ENCODE measurements around the gene INSYN2B. TPM values are rescaled to one million over a fixed set of nuclear protein-coding genes. Genes with fewer than 3 reads are reported as not detected.

The INSYN2B gene
- total and polyA plus RNA-seq, 2 of the 8 experiments (the other 6 are each of a cell fraction or from before 2014, with no cell fraction given): not detected

GRCh38 chr5:169895926-169896325 is 84.4 kb downstream of the INSYN2B start:
- ChIA-PET CTCF (ENCODE audit: partially characterized antibody) (interaction anchor here (0.7 to 1.4 kb wide), 2 partner anchors 9 to 152 kb away, joined by 3 to 5 read pairs; no protein-coding TSS in a partner anchor), POLR2A (ENCODE audit: partially characterized antibody) (no interaction called here)
- no peaks in the 10 kb centered on the region for H3K79me2 ChIP-seq (ENCODE audit: control insufficient read depth in 1 of 2, insufficient read depth in 2 of 2, low read length in 2 of 2)
- no peaks in the 10 kb centered on the region for H3K9me3 ChIP-seq (ENCODE audit: insufficient read depth in 2 of 2, low read depth in 1 of 2, low read length in 1 of 2)
- H3K4me1 ChIP-seq (replicated peaks in 1 of 4; ENCODE audit: control insufficient read depth in 3 of 4, insufficient read depth in 4 of 4, low read length in 3 of 4): no peaks in the 10 kb centered on the region
- no peak overlapping the region for H4K91ac ChIP-seq (replicated peaks; ENCODE audit: insufficient read length, low read length)
- no peak overlapping the region for H2BK12ac ChIP-seq (ENCODE audit: low read depth, low read length)
- TF ChIP-seq E2F6 (IDR thresholded peaks at IDR 0.05) (no peak), ZNF274 (IDR thresholded peaks at IDR 0.05; ENCODE audit: borderline replicate concordance, extremely low read depth, low read length) (no peak), KDM4A (IDR thresholded peaks at IDR 0.05; ENCODE audit: low read depth, low read length, severe bottlenecking) (no peak), BACH1 (IDR thresholded peaks at IDR 0.05; ENCODE audit: low read length) (no peak), NRF1 (IDR thresholded peaks at IDR 0.05; ENCODE audit: low read depth, low read length) (no peak), ATF2 (IDR thresholded peaks at IDR 0.05; ENCODE audit: low read length) (no peak), SP2 (IDR thresholded peaks at IDR 0.05; ENCODE audit: low read length) (no peak), USF2 (IDR thresholded peaks at IDR 0.05; ENCODE audit: low read length) (no peak)
- no peak overlapping the region for H3K4ac ChIP-seq (replicated peaks; ENCODE audit: insufficient read length, low read depth, low read length)
- no peak overlapping the region for H3K56ac ChIP-seq (replicated peaks; ENCODE audit: insufficient read length, low read depth, low read length)
- H3K27me3 ChIP-seq (replicated peaks in 1 of 4; ENCODE audit: control insufficient read depth in 3 of 4, extremely low read depth in 1 of 4, insufficient read depth in 3 of 4, low read length in 3 of 4): no peaks in the 10 kb centered on the region
- no peaks in the 10 kb centered on the region for H4K20me1 ChIP-seq (replicated peaks in 1 of 2; ENCODE audit: control insufficient read depth in 1 of 2, insufficient read depth in 2 of 2, low read length in 2 of 2)
- H3K79me1 ChIP-seq (ENCODE audit: low read depth, low read length): no peaks in the 10 kb centered on the region
- no peak overlapping the region for H2BK20ac ChIP-seq (ENCODE audit: low read length)
- no peak overlapping the region for H3K14ac ChIP-seq (ENCODE audit: insufficient read length)
- H2BK15ac ChIP-seq (ENCODE audit: low read length): no peak overlapping the region
- no peak overlapping the region for H2AK5ac ChIP-seq (ENCODE audit: low read depth, low read length)
- H3K9ac ChIP-seq (replicated peaks in 1 of 4; ENCODE audit: extremely low read depth in 1 of 4, low read depth in 3 of 4, low read length in 3 of 4): no peak overlapping the region
- no peak overlapping the region for H2AFZ ChIP-seq (ENCODE audit: low read length)
- no peak overlapping the region for H4K8ac ChIP-seq (ENCODE audit: extremely low read depth, insufficient read depth, low read length)
- H3K4me2 ChIP-seq (ENCODE audit: insufficient read depth in 1 of 2, low read depth in 2 of 2, low read length in 2 of 2): no peak overlapping the region
- H4K5ac ChIP-seq (ENCODE audit: insufficient read length, low read depth, low read length): no peak overlapping the region
- H3K23me2 ChIP-seq (ENCODE audit: low read depth, low read length): no peaks in the 10 kb centered on the region
- no peak for DNase-seq (ENCODE audit: low read depth in 1 of 2, low spot score in 2 of 2)
- WGBS, 2 experiments (ENCODE audit: extremely low coverage in 1 of 2, insufficient coverage in 1 of 2, insufficient read length in 1 of 2, insufficient replicate concordance in 2 of 2, low coverage in 1 of 2, low lambda C conversion rate in 2 of 2, missing lambda C conversion rate in 1 of 2): 95% methylated on average over 7 of the region's 7 CpGs; no CpG with 5 or more reads in 1 of the 2 experiments
- H3K18ac ChIP-seq (ENCODE audit: extremely low read depth, low read length): no peak overlapping the region
- no peak overlapping the region for H3K27ac ChIP-seq (ENCODE audit: low read depth, low read length)
- H3K23ac ChIP-seq (ENCODE audit: insufficient read length): no peak overlapping the region
- no peak overlapping the region for H2BK5ac ChIP-seq (ENCODE audit: low read depth, low read length)
- no peak overlapping the region for H3K4me3 ChIP-seq (ENCODE audit: extremely low read depth in 1 of 4, insufficient read depth in 2 of 4, low read depth in 3 of 4, low read length in 4 of 4)
- H2BK120ac ChIP-seq (replicated peaks; ENCODE audit: low read depth, low read length): no peak overlapping the region
- FAIRE-seq: no peak
- no peaks in the 10 kb centered on the region for H3K36me3 ChIP-seq (ENCODE audit: control insufficient read depth in 2 of 4, insufficient read depth in 4 of 4, low read length in 3 of 4)
